GM13977 (cell line): ENCODE data around the gene KLHL36.
A peak's percentile ranks its signal among the peaks of the same experiment; 100 is the strongest.

Experiments used
- DNase-seq: peaks from one replicate; pipeline ENCODE4 v3.0.0; 2012; ENCODE audit warnings: low spot score
- in situ Hi-C: fragments of 300-500 bp; cut with MboI; formaldehyde crosslinking; loops from one replicate; pipeline ENCODE4 v1.12.0; 2022; ENCODE audit warnings: low sequenced_read_pairs, low pct_unique_long_range_greater_than_20kb, mixed read lengths, inconsistent platforms; ENCODE audit not compliant: unreplicated experiment
- TF ChIP-seq, protein P1 (sequence below): IDR thresholded peaks from 2 replicates; pipeline ENCODE4 v1.5.1; 2012; ENCODE audit warnings: mild to moderate bottlenecking, control low read depth; ENCODE audit not compliant: insufficient read depth; ENCODE audit errors: extremely low read depth, missing control alignments

The KLHL36 gene

DNA sequence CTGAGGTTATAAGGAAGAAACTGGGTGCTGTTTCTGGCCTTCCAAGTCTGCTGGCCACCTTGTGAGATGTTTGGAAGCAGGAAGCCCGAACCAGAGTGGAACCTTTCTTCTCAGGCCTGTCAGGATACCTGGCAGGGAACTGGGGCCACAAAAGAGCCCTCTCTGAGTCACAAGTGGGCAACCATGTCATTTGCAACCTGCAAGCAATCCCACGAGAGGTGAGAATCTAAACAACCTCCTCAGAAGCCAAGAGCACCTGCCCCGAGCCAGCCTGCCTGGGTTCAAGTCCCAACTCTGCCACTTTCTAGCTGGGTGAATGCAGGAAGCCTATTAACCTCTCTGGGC, 33.7 kb upstream of the KLHL36 start:
- DNase-seq, result no peak
- in situ Hi-C loops, result no loop called here
- TF ChIP-seq, protein P1, sequence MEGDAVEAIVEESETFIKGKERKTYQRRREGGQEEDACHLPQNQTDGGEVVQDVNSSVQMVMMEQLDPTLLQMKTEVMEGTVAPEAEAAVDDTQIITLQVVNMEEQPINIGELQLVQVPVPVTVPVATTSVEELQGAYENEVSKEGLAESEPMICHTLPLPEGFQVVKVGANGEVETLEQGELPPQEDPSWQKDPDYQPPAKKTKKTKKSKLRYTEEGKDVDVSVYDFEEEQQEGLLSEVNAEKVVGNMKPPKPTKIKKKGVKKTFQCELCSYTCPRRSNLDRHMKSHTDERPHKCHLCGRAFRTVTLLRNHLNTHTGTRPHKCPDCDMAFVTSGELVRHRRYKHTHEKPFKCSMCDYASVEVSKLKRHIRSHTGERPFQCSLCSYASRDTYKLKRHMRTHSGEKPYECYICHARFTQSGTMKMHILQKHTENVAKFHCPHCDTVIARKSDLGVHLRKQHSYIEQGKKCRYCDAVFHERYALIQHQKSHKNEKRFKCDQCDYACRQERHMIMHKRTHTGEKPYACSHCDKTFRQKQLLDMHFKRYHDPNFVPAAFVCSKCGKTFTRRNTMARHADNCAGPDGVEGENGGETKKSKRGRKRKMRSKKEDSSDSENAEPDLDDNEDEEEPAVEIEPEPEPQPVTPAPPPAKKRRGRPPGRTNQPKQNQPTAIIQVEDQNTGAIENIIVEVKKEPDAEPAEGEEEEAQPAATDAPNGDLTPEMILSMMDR, result no peak

DNA sequence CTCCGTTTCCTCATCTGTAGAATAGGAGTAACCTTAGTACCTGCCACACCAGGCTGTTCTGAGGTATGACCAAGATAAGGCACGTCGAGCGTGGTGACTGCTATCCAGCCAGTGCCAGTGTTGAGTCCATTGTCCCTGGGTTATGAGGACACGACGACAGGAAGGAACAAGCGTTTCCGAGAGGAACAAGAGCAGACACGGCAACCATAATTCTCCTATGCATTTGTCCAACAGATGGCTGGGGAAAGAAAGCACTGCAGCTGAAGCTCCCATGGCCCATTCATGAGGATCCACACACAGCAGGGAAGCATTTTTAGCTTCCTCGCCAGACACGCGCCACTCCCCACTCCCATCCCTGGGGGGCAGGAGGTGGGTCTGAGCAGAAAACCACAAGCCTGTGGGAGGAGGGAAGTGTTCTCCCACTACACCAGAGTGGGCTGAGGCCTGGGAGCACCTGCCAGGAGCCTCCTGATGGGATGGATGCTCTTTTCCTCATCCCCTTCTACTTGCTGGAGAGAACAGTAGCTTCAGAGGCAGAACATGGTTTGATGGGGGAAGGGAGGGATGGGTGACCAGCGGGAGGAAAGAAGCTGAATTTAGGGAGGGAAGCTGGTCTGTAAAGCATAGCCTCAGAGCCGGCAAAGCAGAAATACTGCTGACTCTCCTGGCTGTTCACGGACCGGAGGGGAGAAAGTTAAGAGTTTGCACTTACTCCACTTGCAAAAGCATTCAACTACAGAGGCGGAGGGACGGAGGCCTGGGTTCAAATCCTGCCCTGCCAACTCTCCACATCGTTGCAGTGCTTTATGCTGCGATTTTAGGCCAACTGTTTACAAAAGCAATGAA, 33.1 kb upstream of the KLHL36 start:
- no peak for DNase-seq
- in situ Hi-C loops, result no loop called here
- TF ChIP-seq, protein P1, result no peak

DNA sequence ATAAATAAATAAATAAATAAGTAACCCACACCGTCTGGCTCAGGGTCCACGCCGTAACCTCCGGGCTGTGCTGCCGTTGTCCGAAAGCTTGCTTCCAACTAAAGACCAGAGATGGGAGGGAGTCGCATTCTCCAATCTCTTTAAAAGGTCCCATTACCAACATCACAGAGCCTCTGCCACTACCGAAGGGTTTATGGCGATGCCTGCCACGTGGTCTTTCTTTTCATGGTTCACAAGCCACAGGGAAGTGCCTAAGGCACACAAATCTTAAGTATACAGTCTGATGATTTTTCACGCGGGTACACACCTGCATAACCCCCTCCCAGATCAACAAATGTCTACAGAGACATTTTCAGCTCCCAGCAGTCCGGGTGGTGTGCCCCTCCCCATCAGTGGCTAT, 31.8 kb upstream of the KLHL36 start:
- no peak for DNase-seq
- in situ Hi-C loops, result no loop called here
- TF ChIP-seq, protein P1, result no peak

- TF ChIP-seq, protein P1, result no peak
- peak; percentile 53 for DNase-seq
- in situ Hi-C loops, result no loop called here
These were observed 31.1 kb upstream of the KLHL36 start for GRCh38 chr16:84617041-84617790.

GRCh38 chr16:84617791-84618580, 30.3 kb upstream of the KLHL36 start, which contains the start of gene COTL1:
Gene COTL1 (minus strand): TSS chr16:84618078. CDS start chr16:84617914, 164 bp downstream.
- in situ Hi-C loops, result no loop called here
- TF ChIP-seq, protein P1, result no peak
- peak; percentile 96 for DNase-seq
